WI38 (cell line): ENCODE measurements around the gene KRTCAP3.

Experiments
- H3K4me3 ChIP-seq: 2 replicates; pipeline ENCODE4 v1.5.1; 2011; ENCODE audit warnings: low read depth, mild to moderate bottlenecking, control low read depth, low read length
- TF ChIP-seq, protein P1 (sequence below): IDR thresholded peaks from 2 replicates; pipeline ENCODE4 v1.5.1; 2012; ENCODE audit warnings: low read depth, mild to moderate bottlenecking, control low read depth, low read length

The KRTCAP3 gene

DNA sequence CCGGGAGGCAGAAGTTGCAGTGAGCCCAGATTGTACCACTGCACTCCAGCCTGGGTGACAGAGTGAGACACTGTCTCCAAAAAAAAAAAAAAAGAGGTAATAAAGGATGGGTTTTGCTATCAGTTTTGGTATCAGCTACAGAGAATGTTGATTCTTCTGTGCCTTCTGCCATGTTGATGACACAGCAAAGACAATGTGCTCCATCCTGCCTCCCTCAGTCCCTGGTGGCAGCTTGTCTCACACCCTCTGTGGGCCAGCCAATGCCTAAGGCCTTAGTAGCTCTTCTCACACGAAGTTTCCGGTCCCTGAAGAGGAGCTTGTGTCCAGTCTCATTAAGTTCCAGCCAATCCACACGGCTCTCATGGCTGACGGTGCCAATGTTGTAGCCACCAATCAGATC lies 29.8 kb downstream of the KRTCAP3 start:
- no peak overlapping the region for H3K4me3 ChIP-seq
- TF ChIP-seq, protein P1, sequence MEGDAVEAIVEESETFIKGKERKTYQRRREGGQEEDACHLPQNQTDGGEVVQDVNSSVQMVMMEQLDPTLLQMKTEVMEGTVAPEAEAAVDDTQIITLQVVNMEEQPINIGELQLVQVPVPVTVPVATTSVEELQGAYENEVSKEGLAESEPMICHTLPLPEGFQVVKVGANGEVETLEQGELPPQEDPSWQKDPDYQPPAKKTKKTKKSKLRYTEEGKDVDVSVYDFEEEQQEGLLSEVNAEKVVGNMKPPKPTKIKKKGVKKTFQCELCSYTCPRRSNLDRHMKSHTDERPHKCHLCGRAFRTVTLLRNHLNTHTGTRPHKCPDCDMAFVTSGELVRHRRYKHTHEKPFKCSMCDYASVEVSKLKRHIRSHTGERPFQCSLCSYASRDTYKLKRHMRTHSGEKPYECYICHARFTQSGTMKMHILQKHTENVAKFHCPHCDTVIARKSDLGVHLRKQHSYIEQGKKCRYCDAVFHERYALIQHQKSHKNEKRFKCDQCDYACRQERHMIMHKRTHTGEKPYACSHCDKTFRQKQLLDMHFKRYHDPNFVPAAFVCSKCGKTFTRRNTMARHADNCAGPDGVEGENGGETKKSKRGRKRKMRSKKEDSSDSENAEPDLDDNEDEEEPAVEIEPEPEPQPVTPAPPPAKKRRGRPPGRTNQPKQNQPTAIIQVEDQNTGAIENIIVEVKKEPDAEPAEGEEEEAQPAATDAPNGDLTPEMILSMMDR: no peak

DNA sequence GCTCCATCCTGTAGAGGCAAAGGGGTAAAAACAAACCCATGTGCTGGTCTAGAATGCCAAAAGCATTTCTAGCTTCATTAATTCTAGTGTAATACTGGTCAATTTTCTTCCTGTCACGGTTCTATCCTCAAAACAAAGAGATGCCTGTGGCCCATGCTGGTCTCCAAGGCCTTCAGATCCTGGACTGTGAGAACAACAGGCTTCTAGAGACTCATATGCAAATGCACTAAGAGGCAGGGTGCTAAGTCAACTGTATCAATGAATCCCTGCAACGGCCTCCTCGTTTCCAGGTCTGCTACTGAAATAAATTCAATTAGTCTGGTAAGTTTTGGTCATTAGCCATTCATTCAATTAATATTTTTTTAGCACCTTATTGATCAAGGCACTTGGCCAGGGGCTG lies 43.3 kb downstream of the KRTCAP3 start:
- H3K4me3 ChIP-seq: no peak overlapping the region
- TF ChIP-seq, protein P1: no peak

DNA sequence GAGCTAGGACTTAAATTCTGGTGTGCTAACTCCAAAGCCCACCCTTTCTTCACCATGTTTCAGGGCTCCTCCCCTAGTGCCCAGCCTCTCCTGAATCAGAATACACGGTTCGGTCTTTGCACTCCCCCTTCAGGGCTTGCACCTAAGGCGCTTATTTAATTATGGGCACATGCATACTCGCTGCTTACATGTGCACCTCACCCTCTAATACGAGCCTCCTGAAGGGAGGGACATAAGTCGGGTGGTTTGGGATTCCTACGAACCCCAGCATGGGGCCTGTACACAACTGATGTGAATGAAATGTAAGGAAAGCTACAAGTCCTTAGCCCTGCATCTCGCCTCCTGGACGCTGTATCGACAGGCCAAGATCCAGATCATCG lies 46.9 kb downstream of the KRTCAP3 start:
- TF ChIP-seq, protein P1: no peak
- H3K4me3 ChIP-seq: peak overlapping the region; percentile 90

DNA sequence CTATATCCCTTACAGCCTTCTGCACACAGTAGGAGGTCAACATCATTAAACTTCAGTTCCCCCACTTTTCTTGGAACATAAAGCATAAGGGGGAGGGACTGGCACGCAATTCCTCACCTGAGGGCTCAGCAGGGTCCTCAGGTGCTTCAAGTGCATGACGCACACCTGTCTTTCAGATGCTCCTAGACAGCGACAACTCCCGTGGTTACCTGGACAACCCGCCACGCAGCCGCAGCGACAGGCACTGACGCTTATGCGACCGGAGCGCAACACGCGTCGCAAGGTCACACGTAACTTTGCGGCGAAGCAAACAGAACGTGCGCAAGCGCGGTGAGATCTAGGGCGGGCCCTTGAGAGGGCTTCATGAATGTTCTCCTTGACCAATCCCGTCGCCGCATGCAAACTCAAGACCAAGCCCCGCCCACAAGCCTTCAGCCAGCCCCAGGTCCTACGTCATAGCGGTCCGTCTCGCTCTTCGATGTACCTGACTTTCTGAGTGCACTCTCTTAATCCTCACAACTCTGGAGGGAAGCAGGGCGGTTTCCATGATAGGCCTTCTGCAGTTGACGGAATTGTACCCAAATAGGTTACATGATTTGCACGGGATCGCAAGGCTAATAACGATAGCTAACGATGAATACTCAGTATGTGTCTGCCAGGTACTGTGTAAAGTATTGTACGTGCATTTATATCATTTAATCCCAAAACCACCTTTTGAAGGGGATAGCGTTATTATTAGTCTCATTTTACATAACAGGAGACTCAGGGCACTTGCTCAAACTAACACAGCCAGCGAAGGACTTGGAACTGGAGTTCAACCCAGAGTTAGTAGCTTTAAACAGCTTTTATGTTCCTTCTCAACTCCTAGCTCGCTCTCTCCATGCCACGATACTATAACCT lies 47.6 kb downstream of the KRTCAP3 start, which contains the start of gene IFT172:
Gene IFT172 (minus strand): TSS at position 246 of the 900 bp plus-strand sequence. CDS start 90 bp downstream, at position 156.
- TF ChIP-seq, protein P1: no peak
- peak within 1 kb of the TSS; percentile 90 for H3K4me3 ChIP-seq

DNA sequence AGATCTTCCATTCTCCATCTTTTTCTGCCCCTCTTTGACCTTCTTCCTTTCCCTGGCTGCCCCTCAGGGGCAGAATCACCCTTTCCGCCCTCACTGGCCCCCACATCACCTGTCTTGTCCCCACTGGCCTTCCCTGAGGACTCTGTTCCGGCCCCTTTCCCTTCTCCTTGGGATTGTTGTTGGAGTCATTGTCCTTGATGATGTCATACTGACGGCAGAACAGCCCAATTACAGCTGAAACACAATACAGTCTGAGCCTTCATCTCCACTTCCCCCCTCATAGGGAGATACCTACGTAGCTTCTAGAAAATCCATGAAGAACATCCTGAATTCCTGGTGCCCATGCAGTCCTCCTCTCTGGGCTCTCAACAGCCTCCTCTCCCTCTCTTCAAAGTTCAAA lies 50.4 kb downstream of the KRTCAP3 start:
- H3K4me3 ChIP-seq: no peak overlapping the region
- TF ChIP-seq, protein P1: no peak

DNA sequence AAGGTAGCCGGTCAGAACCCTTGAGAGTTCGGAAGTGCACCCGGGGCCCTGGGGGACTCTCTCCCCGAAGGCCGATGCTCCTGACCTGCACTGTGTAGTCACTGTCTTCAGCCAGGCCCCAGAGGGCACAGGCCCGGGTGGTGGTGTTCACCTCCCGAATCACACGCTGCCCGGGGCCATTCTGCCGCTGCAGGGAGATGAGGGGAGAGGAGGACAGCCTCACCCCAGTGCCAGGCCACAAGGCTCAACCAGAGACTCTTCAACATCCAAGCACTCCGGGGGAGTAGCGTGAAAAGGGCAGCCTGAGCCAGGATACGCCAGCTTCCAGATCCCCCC lies 51.7 kb downstream of the KRTCAP3 start:
- H3K4me3 ChIP-seq: no peak overlapping the region; the same call in 1 of the 2 replicates
- TF ChIP-seq, protein P1: no peak
